A549 (cell line): ENCODE measurements around the gene RIMBP2.

Source experiments
- EP300 ChIP-seq, 2 experiments: fragments of >200 bp; sonication (Bioruptor Twin); formaldehyde crosslinking; IDR thresholded peaks; 2 replicates in 1 of 2; 3 replicates in 1 of 2; pipeline ENCODE4 v1.6.1; 2016 to 2017
- POLR2A ChIP-seq: IDR thresholded peaks from 2 replicates; pipeline ENCODE4 v1.6.1; 2012; ENCODE audit warnings: mild to moderate bottlenecking, low read length
- RNF2 ChIP-seq: fragments of 200-600 bp; sonication (generic); IDR thresholded peaks from 2 replicates; pipeline ENCODE4 v1.6.1; 2016; ENCODE audit warnings: low read depth, mild to moderate bottlenecking, antibody characterized with exemption, moderate library complexity, borderline replicate concordance
- TF ChIP-seq, protein P1 (sequence below): fragments of >200 bp; sonication (Bioruptor Twin); formaldehyde crosslinking; IDR thresholded peaks from 3 replicates; pipeline ENCODE4 v1.5.1; 2016
- TF ChIP-seq, protein P2 (sequence below): IDR thresholded peaks from 2 replicates; pipeline ENCODE4 v1.6.1; 2012
- TF ChIP-seq, protein P3 (sequence below): fragments of >200 bp; sonication (Bioruptor Twin); formaldehyde crosslinking; IDR thresholded peaks from 2 replicates; pipeline ENCODE4 v1.6.1; 2016

DNA sequence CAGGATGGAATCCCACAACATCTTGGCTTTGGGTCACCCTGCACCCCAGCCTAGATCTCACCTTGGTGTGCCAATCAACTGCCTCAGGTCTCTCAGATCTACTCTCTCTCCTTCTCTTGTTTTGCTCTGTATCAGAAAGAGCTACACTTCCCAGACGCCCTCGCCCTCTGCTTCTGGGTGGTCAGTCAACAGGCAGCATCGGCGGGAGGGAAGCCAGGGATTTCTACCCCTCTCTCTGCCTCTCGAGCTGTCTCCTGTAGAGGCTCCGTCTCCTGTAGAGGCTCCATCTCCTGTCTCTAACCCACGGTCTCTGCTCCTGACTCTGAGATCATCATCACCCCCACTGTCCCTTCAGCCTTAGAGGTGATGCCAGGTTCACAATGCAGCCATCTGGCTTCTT, 226.8 kb downstream of the RIMBP2 start:
- TF ChIP-seq EP300 (IDR thresholded peaks at IDR 0.05), result no peak
- no peak for TF ChIP-seq POLR2A
- TF ChIP-seq, protein P1, sequence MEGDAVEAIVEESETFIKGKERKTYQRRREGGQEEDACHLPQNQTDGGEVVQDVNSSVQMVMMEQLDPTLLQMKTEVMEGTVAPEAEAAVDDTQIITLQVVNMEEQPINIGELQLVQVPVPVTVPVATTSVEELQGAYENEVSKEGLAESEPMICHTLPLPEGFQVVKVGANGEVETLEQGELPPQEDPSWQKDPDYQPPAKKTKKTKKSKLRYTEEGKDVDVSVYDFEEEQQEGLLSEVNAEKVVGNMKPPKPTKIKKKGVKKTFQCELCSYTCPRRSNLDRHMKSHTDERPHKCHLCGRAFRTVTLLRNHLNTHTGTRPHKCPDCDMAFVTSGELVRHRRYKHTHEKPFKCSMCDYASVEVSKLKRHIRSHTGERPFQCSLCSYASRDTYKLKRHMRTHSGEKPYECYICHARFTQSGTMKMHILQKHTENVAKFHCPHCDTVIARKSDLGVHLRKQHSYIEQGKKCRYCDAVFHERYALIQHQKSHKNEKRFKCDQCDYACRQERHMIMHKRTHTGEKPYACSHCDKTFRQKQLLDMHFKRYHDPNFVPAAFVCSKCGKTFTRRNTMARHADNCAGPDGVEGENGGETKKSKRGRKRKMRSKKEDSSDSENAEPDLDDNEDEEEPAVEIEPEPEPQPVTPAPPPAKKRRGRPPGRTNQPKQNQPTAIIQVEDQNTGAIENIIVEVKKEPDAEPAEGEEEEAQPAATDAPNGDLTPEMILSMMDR, result no peak
- TF ChIP-seq, protein P2, sequence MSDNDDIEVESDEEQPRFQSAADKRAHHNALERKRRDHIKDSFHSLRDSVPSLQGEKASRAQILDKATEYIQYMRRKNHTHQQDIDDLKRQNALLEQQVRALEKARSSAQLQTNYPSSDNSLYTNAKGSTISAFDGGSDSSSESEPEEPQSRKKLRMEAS, result no peak
- TF ChIP-seq RNF2, result no peak
- TF ChIP-seq, protein P3, sequence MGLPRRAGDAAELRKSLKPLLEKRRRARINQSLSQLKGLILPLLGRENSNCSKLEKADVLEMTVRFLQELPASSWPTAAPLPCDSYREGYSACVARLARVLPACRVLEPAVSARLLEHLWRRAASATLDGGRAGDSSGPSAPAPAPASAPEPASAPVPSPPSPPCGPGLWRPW, result no peak
